Measurements from ENCODE around the gene DUSP7. TPM values are rescaled to one million over a fixed set of nuclear protein-coding genes. Genes with fewer than 3 reads are reported as not detected.
A peak's percentile ranks its signal among the peaks of the same experiment; 100 is the strongest.

DUSP7 gene
- total RNA-seq, 1 experiment from 2014 or later: 40.9 TPM

DNA sequence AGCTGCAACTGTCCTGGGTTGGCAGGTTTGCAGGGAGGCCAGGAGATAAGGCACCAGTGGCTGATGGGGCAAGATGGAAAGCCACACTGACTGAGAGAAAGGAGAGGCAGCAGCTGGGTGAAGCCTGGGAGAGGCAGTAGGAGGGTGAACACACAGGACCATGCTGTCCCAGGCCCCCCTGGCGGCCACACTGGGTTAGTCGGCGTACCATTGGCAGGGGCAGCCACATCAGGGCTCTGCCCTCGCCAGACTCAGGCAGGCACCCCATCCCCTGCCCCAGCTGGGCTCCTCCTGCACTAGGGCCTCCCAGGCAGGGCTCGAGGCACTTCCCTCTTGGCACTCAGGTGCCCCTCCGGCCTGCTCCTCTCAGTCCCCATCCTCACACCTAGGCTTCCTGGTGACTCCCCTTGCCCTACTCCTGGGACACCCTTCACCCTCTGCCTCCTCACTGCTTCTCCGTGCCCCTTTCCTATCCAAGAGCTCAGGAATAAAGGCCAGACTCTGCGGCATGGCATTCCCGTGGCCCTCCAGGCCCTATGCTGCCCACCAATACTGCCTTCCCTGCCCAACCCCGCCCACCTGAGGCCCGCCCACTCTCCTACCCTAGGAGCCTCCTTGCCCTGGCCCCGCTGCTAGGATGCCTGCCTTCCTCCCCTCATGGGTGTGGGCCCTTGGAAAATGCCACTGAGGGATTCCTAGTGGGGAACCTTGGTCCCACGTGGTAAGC lies 28.7 kb upstream of the DUSP7 start:
- Histone ChIP-seq H3F3A (ENCODE audit: low read length, unreplicated experiment) (no peaks in the 10 kb centered on the region), H2AFZ (ENCODE audit: low read length) (no peak overlapping the region), H3K79me2 (ENCODE audit: low read length) (no peaks in the 10 kb centered on the region), H3K36me3 (ENCODE audit: low read depth, low read length) (no peaks in the 10 kb centered on the region; the same call in 1 of the 2 replicates), H3K9ac (ENCODE audit: low read length) (no peak overlapping the region), H3K27me3 (ENCODE audit: low read length) (no peaks in the 10 kb centered on the region), H3K4me2 (ENCODE audit: low read length) (no peak overlapping the region), H4K20me1 (ENCODE audit: low read length) (no peaks in the 10 kb centered on the region), H3K9me3 (ENCODE audit: low read length) (no peaks in the 10 kb centered on the region), H3K4me3 (ENCODE audit: low read length) (no peak overlapping the region), H3K27ac (ENCODE audit: low read length) (no peak overlapping the region), H3K9me2 (replicated peaks; ENCODE audit: low read length) (no peaks in the 10 kb centered on the region), H3K4me1 (ENCODE audit: insufficient read depth, low read length) (peaks cover 8% of the 10 kb centered on the region)
- no TSS peak for BruUV-seq (replicated peaks)
- DNase-seq (no peak), ATAC-seq (peak; percentile 39; the same call in 1 of the 2 replicates)
- ChIA-PET POLR2A (ENCODE audit: unreplicated experiment) (no interaction called here), CTCF (no interaction called here)
- intact Hi-C loops (cut with micrococcal nuclease): no loop called here
- no peak for TF ChIP-seq EZH2 (IDR thresholded peaks at IDR 0.05; ENCODE audit: low read length, unreplicated experiment)
- 0 out of 2 replicates have a peak, but pooled peaks have one; percentile 28 for TF ChIP-seq CTCF (conservative IDR thresholded peaks at IDR 0.05; ENCODE audit: low read depth, low read length)
- TF ChIP-seq EZH2phosphoT487 (IDR thresholded peaks at IDR 0.05; ENCODE audit: borderline replicate concordance, low read length): no peak

- Histone ChIP-seq H2AFZ (ENCODE audit: low read length) (no peak overlapping the region), H3K4me1 (ENCODE audit: insufficient read depth, low read length) (peaks cover under 1% of the 10 kb centered on the region; the same call in 1 of the 2 replicates), H3K9me3 (ENCODE audit: low read length) (no peaks in the 10 kb centered on the region), H3K27ac (ENCODE audit: low read length) (no peak overlapping the region), H3K4me2 (ENCODE audit: low read length) (no peak overlapping the region), H3K9me2 (replicated peaks; ENCODE audit: low read length) (no peaks in the 10 kb centered on the region), H3K4me3 (ENCODE audit: low read length) (no peak overlapping the region), H3F3A (ENCODE audit: low read length, unreplicated experiment) (no peaks in the 10 kb centered on the region), H3K27me3 (ENCODE audit: low read length) (no peaks in the 10 kb centered on the region), H3K9ac (ENCODE audit: low read length) (no peak overlapping the region), H3K79me2 (ENCODE audit: low read length) (no peaks in the 10 kb centered on the region), H3K36me3 (ENCODE audit: low read depth, low read length) (no peaks in the 10 kb centered on the region; the same call in 1 of the 2 replicates), H4K20me1 (ENCODE audit: low read length) (no peaks in the 10 kb centered on the region)
- intact Hi-C loops (cut with micrococcal nuclease): no loop called here
- ChIA-PET CTCF (no interaction called here), POLR2A (ENCODE audit: unreplicated experiment) (no interaction called here)
- no peak for DNase-seq
- TF ChIP-seq EZH2 (IDR thresholded peaks at IDR 0.05; ENCODE audit: low read length, unreplicated experiment) (no peak), EZH2phosphoT487 (IDR thresholded peaks at IDR 0.05; ENCODE audit: borderline replicate concordance, low read length) (no peak), CTCF (conservative IDR thresholded peaks at IDR 0.05; ENCODE audit: low read depth, low read length) (no peak)
- no peak for ATAC-seq
- BruUV-seq (replicated peaks): no TSS peak
These were observed 28.0 kb upstream of the DUSP7 start for GRCh38 chr3:52084216-52084945.
